Measurements from ENCODE around the gene FAM20C.
A peak's percentile ranks its signal among the peaks of the same experiment; 100 is the strongest.
"Not testable (repeated sequence)": the region's sequence is repeated elsewhere in the genome, so short reads cannot be mapped to it uniquely, and the experiment has no call there.

FAM20C gene

DNA sequence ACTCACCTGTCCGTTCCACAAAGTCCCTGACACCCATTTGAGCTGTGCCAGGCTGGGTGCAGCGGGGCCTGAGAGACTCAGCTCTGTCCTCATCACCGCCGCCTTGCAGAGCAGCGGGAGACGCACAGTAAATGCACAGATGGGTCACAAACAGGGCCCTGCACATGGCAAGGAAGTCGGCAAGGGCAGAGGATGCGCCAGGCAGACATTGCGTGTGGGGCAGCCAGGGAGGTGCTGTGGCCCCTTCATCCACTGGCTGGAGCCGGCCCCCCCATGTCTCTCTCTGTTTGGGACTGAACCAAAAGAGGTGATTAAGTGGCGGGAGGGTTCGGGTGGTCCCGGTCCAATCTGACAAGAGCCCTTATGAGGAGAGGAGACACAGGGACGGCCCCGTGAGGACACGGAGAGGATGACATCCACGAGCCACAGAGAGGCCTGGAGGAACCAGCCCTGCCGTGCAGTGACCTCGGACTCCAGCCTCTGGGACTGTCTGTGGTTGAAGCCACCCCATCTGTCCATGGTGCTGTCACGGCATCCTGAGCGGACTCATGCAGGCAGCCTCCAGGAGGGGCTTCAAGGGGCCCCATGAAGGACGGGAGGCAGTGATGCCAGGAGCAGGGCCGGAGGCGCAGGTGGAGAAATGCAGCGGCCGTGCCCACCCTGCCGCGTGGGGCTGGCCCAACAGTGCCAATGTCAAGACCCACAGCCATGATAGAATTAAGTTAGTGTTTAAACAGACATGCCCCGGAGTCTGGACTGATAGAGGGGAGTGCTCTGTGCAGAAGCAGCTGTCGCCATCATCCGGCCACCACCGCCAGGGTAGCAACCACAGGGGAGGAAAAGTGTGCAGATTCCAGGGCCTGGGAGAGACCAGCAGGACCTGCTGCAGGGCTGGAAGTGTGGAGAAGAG, 69.2 kb downstream of the FAM20C start:
- DNase-seq: no peak

DNA sequence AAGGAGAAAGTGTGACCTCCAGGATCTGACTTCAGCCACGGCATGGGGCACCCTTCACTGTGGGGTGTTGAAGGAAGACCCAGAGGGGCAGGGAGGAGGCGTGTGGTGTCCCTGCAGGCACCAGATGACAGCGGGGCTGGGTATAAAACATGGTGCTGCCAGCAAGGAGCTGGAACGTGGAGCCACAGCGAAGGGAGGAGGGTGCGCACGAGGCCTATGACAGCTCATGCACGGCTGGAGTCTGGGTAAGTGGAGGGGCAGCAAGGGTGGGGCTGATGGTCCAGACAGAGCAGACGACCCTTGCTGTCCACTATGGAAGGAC, 69.8 kb downstream of the FAM20C start:
- no peak for DNase-seq

DNA sequence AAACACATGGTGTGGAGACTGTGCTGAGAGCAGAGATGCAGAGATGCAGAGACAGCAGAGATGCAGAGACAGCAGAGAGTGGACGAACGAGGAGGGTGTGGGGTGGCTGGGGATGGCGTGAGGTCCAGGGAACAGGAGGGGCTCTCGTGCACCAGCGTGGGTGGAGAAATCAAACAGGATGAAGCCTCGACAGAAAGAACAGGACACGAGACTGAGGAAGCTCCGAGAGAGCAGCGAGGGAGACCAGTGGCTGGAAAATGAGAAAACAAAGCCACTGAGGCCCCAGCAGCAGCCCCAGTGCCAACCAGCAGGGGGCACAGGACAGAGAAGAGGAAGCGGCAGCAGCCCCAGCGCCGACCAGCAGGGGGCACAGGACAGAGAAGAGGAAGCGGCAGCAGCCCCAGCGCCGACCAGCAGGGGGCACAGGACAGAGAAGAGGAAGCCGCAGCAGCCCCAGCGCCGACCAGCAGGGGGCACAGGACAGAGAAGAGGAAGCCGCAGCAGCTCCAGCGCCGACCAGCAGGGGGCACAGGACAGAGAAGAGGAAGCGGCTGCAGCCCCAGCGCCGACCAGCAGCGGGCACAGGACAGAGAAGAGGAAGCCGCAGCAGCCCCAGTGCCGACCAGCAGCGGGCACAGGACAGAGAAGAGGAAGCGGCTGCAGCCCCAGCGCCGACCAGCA, 70.4 kb downstream of the FAM20C start:
- not testable (repeated sequence) for DNase-seq

DNA sequence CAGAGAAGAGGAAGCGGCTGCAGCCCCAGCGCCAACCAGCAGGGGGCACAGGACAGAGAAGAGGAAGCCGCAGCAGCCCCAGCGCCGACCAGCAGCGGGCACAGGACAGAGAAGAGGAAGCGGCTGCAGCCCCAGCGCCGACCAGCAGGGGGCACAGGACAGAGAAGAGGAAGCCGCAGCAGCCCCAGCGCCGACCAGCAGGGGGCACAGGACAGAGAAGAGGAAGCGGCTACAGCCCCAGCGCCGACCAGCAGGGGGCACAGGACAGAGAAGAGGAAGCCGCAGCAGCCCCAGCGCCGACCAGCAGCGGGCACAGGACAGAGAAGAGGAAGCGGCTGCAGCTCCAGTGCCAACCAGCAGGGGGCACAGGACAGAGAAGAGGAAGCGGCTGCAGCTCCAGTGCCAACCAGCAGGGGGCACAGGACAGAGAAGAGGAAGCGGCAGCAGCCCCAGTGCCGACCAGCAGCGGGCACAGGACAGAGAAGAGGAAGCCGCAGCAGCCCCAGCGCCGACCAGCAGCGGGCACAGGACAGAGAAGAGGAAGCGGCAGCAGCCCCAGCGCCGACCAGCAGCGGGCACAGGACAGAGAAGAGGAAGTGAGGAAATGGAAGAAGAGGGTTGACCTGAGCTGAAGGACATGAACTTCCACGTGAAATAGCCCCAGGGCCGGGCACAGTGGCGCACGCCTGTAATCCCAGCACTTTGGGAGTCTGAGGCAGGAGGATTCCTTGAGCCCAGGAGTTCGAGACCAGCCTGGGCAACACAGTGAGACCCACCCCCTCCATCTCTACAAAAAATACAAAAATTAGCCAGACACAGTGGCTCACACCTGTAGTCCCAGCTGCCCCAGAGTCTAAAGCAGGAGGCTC, 71.3 kb downstream of the FAM20C start:
- DNase-seq: not testable (repeated sequence)

DNA sequence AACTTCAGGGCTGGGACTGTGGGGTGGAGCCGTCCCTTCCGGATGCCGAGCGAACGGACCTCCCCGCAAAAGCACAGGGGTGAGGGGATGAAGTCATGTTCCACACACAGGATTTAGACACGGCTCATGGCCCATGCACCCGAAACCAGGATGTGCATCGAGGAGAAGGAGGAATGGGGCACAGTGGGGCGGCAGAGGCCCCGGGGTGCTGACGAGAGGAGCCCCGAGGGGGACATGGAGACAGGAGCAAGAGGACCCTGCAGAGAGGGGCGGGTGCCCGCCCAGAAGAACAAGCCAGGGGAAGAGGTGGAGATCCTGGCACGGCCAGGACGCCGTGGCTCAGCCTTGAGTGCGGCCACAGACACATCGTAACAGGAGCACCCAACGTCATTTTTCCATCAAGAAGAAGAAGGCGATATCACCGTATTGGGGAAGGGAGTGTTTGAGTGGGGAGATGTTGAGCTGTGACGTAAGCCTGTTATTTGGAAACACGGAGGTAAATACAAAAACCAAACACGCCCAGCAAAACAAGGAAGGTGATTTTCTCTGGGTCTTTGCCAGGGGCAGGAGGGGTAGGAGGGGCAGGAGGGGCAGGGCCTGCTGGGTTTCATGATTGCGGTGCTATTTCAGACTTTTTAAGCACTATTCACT, 72.3 kb downstream of the FAM20C start:
- no peak for DNase-seq

DNA sequence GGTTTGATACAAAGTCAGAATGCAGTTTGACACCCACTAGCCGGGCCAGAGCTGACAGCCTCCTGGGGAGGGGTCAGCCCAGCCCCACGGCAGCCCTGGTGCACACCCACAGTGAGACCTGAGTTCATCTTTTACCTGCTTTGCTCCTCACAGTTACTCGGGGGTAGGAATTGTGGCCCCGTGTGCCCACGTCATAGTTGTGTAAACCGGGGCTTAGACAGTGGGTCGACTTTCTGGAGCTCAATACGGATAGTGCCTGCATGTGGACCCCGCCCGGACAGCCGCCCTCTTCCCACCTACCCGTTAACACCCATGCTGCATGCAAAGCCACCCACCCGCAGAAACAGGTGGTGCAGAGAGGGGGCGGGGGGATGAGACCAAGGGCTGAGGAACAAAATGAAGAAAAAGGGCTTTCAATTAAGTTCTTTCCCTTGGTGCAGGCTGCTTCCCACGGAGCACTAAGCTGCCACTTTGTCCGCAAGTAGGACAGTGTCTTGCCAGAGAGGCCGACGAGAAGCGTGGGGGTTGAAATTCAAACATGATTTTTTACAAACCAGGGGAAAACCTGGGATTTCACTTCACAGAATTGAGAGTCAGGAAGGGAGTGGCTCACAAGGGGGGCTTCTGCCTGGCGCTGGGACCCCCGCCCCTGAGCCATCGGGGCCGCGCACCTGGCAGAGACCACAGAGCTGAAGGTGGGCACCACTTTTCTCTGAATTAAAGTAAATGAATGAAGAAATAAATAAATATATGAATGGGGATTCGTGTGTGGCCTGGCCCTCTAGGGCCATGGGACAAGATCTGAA, 73.0 kb downstream of the FAM20C start:
- DNase-seq: no peak

DNA sequence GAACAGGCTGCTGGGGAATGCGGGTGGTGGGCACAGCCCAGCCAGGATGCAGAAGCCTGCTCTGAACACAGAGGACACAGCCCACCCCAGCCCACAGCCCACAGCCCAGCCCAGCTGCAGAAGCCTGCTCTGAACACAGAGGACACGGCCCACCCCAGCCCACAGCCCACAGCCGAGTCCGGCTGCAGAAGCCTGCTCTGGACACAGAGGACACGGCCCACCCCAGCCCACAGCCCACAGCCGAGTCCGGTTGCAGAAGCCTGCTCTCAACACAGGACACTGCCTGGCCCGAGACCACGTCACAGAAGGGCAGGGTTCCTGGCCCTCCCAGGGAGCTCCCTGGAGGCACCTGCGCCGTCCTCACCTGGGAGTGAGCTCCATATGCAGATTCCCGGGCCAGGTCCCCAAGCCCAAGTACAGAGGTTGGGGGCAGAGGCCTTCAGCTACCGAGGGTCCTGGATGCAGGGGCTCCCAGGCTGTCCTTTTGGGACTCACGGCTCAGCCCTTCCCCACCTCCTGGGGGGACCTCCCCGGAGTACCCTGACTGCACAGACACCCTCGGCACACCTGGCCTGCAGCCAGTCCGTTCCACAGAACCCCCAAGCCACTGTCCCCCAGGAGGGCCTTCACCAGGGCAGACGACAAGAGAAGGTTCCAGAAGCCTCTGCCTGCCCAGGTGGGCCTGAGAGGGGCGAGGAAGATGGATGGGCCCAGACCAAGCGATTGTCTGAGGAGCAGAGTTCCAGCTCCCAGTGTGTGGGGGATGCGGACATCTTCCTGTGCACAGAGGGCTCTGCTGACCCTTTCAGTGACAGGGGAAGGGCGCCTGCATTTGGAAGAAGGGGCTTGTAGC, 73.9 kb downstream of the FAM20C start:
- DNase-seq: no peak

DNA sequence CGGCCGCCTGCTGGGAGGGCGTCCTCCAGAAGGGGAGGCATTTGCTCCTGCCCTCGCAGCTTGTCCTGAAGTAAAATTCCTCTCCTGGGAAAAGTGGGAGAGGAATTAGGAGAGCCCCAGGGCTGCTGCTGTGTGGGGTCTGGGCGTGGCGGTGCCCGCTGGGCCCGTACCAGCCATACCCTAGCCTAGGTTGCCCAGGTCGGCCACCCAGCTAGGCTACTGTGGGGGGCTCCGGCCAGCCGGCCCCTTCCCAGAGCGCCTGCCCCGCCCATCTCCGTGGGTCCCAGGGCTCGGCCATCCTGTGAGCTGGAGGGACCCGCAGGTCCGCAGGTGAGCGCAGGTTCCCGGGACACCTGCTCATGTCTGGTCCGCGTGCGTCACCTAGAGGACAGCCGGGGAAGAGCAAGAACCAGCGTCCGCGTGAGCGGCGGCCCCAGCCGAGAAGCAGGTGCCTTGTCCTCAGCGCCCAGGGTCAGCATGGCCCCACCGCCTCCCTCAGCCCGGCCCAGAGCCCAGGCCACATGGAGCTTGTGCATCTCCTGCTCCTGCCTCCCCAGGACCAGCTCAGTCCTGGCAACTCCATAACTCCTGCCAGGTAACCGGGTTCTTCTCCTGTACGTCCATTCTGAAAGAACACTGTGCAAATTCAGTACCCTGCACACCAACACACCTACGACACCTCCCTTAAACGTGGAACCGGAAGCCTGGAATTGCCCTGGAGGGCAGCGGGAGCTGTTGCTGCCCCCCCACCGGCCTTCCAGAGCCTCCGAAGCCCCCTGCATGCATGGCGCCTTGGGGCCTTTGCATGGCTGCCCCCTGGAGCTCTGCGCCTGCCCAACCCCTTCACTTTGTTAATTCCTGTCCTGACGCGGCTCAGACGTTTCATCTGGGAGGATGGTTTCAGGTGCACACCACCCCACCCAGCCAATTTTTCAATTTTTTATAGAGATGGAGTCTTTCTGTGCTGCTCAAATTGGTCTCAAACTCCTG, 74.8 kb downstream of the FAM20C start:
- no peak for DNase-seq

DNA sequence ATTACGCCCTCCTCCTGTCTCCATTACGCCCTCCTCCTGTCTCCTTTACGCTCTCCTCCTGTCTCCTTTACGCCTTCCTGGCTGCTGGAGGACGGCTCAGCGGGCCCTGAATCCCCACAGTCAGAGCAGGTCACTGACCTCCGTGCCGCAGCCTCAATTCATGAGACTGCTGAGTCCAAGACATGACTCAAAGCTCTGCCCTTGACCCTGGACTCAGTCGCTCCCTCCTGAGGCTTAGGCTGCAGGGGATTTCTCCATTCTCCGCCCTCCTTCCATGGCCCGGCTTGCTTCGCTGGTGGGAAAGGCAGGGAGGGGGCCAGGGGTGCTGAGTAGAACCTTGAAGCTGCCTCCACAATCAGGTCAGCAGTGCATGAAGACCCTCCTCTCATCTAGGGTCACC, 76.6 kb downstream of the FAM20C start:
- DNase-seq: no peak

DNA sequence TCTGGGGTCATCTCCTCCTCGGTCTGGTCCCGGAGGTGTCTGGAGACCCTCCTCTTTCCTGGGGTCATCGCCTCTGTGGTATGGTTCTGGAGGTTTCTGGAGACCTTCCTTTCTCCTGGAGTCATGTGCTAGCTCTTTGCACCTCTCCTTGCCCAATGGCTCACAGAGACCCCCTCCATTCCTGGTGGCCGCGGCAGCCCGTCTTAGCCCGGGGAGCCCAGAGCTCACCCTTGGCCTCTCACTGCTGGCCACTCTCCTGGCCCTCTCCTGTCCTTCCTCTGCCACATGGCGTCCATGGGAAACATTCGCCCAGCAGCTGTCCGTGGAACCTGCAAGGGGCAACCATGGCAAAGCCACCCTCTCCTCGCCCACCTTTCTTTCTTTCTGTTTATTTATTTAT, 77.3 kb downstream of the FAM20C start:
- no peak for DNase-seq

DNA sequence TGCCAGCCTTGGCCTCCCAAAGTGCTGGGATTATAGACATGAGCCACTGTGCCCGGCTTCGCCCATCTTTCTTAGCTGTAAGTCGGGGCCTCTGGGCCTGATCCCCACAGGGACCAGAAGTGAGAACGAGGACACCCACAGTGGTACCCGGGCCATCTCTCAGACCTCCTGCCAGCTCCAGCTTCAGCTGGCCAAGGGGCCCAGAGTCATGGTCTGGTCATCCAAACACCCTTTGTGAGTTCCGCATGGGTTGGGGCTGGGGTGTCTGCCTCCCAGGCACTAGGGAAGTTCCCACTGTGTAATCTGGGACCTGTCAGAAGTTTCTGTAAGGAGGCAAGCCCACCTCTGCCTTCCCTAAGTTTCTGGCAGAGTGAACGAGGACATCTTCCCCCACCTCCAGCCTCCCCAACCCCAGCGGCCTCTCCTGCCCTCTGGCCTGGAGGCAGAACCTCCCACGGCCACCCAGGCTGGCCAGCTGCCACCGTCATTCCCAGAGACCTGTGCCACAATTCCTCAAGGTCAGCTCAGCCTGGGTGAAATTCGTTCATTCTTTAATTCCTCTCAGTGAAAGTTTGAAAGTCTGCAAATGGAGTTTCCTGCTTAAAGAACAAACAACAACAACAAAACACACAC, 78.1 kb downstream of the FAM20C start:
- no peak for DNase-seq

DNA sequence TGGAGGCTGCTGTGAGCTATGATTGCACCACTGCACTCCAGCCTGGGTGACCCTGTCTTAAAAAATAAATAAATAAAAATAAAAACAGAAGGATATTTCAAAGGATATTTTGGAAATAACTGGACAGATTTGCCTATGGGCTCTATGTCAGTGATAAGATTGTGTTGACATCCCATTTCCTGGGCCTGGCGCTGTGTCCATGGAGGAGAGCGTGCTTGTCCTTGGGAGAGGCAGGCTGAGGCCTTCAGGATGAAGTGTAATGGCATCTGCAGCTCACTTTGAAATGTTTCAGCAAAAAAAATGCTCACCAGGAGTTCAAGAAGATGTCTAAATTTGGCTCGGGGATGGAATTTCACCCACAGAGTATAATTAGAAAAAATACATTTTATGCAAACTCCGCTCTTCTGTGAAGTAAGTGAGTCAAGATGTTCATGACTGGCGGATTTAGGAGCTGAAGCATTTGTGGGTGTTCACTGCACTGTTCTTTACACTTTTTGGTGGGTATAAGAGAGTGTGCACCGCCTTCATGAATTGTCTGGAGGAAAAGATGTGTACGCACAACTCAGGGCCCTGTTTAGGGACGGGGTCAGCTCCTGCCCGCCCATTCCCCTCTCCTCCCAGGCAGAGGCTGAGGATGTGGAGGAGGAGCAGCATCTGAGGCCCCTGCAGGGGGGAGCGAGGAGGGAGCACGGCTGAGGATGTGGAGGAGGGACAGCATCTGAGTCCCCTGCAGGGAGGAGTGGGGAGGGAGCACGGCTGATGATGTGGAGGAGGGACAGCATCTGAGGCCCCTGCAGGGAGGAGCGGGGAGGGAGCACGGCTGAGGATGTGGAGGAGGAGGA, 79.1 kb downstream of the FAM20C start:
- peak; percentile 63 for DNase-seq

DNA sequence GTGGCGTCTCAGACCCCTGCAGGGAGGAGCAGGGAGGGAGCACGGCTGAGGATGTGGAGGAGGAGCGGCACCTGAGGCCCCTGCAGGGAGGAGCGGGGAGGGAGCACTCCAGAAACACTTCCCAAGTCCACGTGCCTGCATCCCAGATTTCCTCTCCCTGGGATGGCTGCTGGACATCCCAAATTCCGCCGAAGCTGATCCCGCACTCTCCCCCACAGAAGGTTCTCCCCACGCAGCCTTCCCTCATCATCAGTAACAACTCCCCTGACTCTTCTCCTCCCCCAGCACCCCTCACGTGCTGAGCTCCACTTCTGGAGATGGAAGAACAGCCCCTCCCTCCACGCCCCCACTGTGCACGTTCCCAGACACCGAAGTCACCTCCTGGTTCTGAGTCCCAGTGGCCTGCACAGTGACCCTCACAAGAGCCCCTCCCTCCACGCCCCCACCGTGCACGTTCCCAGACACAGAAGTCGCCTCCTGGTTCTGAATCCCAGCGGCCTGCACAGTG, 79.8 kb downstream of the FAM20C start:
- no peak for DNase-seq

DNA sequence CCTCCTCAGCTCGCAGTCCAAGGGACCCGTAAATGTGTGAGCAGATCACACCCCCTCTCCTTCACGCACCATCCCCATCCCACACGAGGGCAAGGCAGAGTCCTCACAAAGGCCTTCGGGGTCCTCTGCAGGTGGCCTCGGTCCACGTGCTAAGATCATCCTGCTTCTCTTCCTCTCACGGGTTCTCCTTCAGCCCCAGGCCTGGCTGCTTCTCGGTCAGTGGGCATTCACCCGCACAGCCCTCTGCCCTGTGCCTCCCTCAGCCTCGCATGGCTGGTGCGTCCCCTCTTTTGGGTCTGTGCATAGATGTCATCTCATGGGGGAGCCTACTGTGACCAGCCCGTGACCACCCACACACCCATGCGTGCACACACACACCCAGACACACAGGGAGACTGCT, 80.3 kb downstream of the FAM20C start:
- DNase-seq: no peak

DNA sequence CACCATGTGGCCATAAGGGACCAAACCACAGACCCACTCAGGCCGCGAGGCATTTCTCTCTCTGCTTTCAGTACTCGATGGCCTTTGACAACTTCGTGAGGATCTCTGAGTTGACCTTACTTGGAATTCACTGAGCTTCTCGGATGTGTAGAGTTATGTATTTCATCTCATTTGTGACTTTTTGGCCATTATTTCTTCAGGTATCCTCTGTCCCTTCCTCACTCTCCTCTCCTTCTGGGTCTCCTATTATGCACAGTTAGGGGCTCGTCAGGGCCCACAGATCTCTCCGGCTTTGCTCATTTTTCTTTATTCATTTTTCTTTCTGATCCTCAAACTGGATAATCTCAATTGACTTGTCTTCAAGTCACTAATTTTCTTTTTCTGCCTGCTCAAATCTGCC, 81.0 kb downstream of the FAM20C start:
- no peak for DNase-seq

DNA sequence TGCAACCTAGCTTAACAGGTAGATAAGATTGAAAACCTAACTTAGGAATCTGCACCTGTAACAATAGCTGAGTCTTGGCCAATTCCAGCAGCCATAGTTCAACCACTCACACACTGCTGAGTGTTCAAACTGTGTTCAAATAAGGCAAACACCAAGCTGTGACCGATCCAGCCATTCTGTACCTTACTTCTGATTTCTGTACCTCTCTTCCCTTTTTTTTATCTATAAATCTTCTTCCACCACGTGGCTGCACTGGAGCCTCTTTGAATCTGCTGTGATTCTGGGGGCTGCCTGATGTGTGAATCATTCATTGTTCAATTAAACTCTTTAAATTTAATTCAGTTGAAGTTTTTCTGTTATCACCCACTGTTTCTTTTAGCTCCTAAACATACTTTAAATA, 81.9 kb downstream of the FAM20C start:
- DNase-seq: no peak

DNA sequence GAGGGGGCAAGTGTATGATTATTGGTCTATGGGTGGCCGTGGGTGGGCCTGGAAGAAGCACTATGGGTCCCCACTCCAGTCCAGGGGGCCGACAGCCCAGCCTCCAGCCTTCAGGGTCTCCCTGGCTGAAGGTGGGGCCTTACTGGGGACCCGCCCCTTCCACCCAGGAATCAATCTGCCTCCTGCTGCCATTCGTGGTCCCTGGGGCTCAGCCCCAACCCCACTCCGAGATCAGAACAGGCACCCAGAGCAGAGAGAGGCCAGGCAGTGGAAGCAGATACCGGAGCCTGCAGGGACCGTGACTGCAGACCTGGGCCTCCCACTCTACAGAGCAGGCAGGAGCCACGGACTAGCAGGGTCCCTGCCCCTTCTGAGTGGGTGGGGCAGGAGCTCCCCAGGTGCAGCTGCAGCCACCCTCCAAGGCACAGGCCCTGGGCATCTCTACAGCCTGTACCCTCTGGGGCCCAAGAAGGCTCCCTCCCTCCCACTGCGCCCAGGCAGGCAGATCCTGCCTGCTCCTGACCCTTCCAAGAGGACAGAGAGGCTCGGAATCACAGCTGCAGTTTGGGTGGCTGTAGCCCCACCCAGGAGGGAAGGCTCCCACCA, 84.0 kb downstream of the FAM20C start:
- no peak for DNase-seq

All from fibroblast of skin of abdomen (primary cell).